Keratinocyte (primary cell): Measurements from ENCODE around the gene GKN1. TPM values are rescaled to one million over a fixed set of nuclear protein-coding genes. Genes with fewer than 3 reads are reported as not detected.
A peak's percentile ranks its signal among the peaks of the same experiment; 100 is the strongest.

Experiments
- DNase-seq: peaks from one replicate; pipeline ENCODE4 v3.0.0-alpha.2; 2011; ENCODE audit warnings: low read depth, missing footprints, low spot score
- FAIRE-seq: peaks from 2 replicates; lab custom pipeline; 2011; peaks lifted over from hg19 to GRCh38; lab: Jason Lieb, UNC
- H2AFZ ChIP-seq: 2 replicates; pipeline ENCODE4 v1.6.0; 2012; ENCODE audit warnings: low read length, control low read depth, inconsistent platforms; ENCODE audit not compliant: control insufficient read depth
- H3K27ac ChIP-seq: 2 replicates; pipeline ENCODE4 v1.5.1; 2011; ENCODE audit warnings: low read length; ENCODE audit not compliant: control insufficient read depth, insufficient read depth
- H3K27me3 ChIP-seq: 3 replicates; pipeline ENCODE4 v1.6.0; 2011; ENCODE audit warnings: low read length; ENCODE audit not compliant: control insufficient read depth, insufficient read depth; ENCODE audit errors: extremely low read depth
- H3K36me3 ChIP-seq, 2 experiments: 2 replicates in 1 of 2; 3 replicates in 1 of 2; pipeline ENCODE4 v1.5.1; 2011; ENCODE audit warnings: low read length in 2 of 2, mild to moderate bottlenecking in 1 of 2; ENCODE audit not compliant: control insufficient read depth in 2 of 2, insufficient read depth in 2 of 2; ENCODE audit errors: extremely low read depth in 1 of 2
- H3K4me1 ChIP-seq: 3 replicates; pipeline ENCODE4 v1.5.1; 2011; ENCODE audit warnings: low read length; ENCODE audit not compliant: control insufficient read depth, insufficient read depth; ENCODE audit errors: extremely low read depth
- H3K4me2 ChIP-seq: 3 replicates; pipeline ENCODE4 v1.6.0; 2011; ENCODE audit warnings: low read depth, low read length; ENCODE audit not compliant: control insufficient read depth, insufficient read depth; ENCODE audit errors: extremely low read depth
- H3K4me3 ChIP-seq, 3 experiments: fragments of 200-600 bp in 1 of 3; sonication (generic) in 1 of 3; 2 replicates in 2 of 3; 3 replicates in 1 of 3; pipeline ENCODE4 v1.5.1; 2011 to 2016; ENCODE audit warnings: low read length in 3 of 3, mild to moderate bottlenecking in 3 of 3, control low read depth in 2 of 3, inconsistent platforms in 1 of 3, low read depth in 1 of 3, mixed read lengths in 1 of 3, mixed run types in 1 of 3, moderate library complexity in 1 of 3; ENCODE audit not compliant: control insufficient read depth in 2 of 3, insufficient read depth in 2 of 3; ENCODE audit errors: extremely low read depth in 1 of 3
- H3K79me2 ChIP-seq: 2 replicates; pipeline ENCODE4 v1.6.0; 2012; ENCODE audit warnings: low read length; ENCODE audit not compliant: control insufficient read depth, insufficient read depth
- H3K9ac ChIP-seq: 3 replicates; pipeline ENCODE4 v1.6.0; 2011; ENCODE audit warnings: low read length; ENCODE audit not compliant: control insufficient read depth, insufficient read depth; ENCODE audit errors: extremely low read depth
- H3K9me1 ChIP-seq: 3 replicates; pipeline ENCODE4 v1.6.0; 2011; ENCODE audit warnings: low read length; ENCODE audit not compliant: control insufficient read depth, insufficient read depth; ENCODE audit errors: extremely low read depth
- H3K9me3 ChIP-seq: 2 replicates; pipeline ENCODE4 v1.5.1; 2012; ENCODE audit warnings: low read depth, low read length; ENCODE audit not compliant: control insufficient read depth
- H4K20me1 ChIP-seq: 3 replicates; pipeline ENCODE4 v1.6.0; 2011; ENCODE audit warnings: low read length; ENCODE audit not compliant: control insufficient read depth, insufficient read depth; ENCODE audit errors: extremely low read depth
- CTCF ChIP-seq, 3 experiments: IDR thresholded peaks in 1 of 3; conservative IDR thresholded peaks in 1 of 3; optimal IDR thresholded peaks in 1 of 3; 2 replicates in 2 of 3; 3 replicates in 1 of 3; pipeline versions ENCODE3 to v1.5.1; 2011; ENCODE audit warnings: low read length in 3 of 3, mild to moderate bottlenecking in 3 of 3, moderate library complexity in 2 of 3, control low read depth in 1 of 3, inconsistent platforms in 1 of 3; ENCODE audit not compliant: insufficient read depth in 2 of 3; ENCODE audit errors: extremely low read depth in 1 of 3
- EZH2 ChIP-seq: IDR thresholded peaks from one replicate; pipeline ENCODE4 v1.6.1; 2012; ENCODE audit warnings: inconsistent platforms, mild to moderate bottlenecking, low read length, moderate library complexity
- dilution Hi-C: fragments of 300-500 bp; cut with MboI; formaldehyde crosslinking; loops from one replicate; pipeline ENCODE4 v1.7.0; 2020; ENCODE audit warnings: low sequenced_read_pairs; ENCODE audit not compliant: extremely low pct_ligation_motif_present
- polyA plus RNA-seq, 5 experiments: library from polyadenylated mRNA; depleted of rRNA in 3 of 5; stranded (reverse) in 3 of 5; stranded (forward) in 1 of 5; unstranded in 1 of 5; fragments of >200 nt; gene quantifications; 1 replicate in 1 of 5; 2 replicates in 3 of 5; 3 replicates in 1 of 5; pipeline versions ENCODE4 v1.2.1 to v1.2.3, GENCODE V29; 2011 to 2012; ENCODE audit warnings: missing spikeins in 2 of 5, low read depth in 1 of 5, low replicate concordance in 1 of 5

The GKN1 gene
- polyA plus RNA-seq, 1 donor (not counting 4 experiments of a cell fraction or from before 2014, with no cell fraction given) = 0.49 TPM

DNA sequence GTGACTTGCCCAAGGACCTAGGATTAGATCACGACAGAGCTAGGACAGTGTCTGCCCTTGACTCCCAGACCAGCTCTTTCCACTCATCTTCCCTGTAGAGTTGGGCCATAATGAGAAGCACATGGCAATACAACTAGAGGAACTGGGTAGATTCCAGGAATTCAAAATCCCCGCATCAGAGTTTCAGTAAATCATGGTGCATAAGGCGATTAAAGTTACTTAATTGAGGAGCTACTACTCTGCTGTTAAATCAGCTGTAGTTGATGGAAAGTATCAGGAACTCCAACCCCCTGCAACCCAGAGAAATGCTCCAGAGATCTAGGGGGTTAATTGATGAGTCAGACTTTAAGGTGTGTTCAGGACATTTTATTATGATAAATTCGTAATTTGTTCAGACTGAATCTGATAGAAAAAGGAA is 44.3 kb downstream of the GKN1 start:
- H3K79me2 ChIP-seq = peaks cover 36% of the 10 kb centered on the region
- no peaks in the 10 kb centered on the region for H3K9me1 ChIP-seq
- no peak for TF ChIP-seq EZH2
- TF ChIP-seq CTCF (optimal IDR thresholded peaks at IDR 0.05 in 1 of 3, IDR thresholded peaks at IDR 0.05 in 1 of 3, conservative IDR thresholded peaks at IDR 0.05 in 1 of 3; ENCODE audit: extremely low read depth in 1 of 3, insufficient read depth in 2 of 3, low read length in 3 of 3) = no peak
- dilution Hi-C loops = no loop called here
- H3K4me3 ChIP-seq = no peak overlapping the region
- peak overlapping the region; percentile 11 for H3K4me2 ChIP-seq
- no peak overlapping the region for H3K27ac ChIP-seq
- DNase-seq = no peak
- no peak for FAIRE-seq
- no peak overlapping the region for H3K9ac ChIP-seq
- no peaks in the 10 kb centered on the region for H3K36me3 ChIP-seq
- no peaks in the 10 kb centered on the region for H4K20me1 ChIP-seq
- H3K27me3 ChIP-seq = no peaks in the 10 kb centered on the region
- H2AFZ ChIP-seq = no peak overlapping the region
- no peaks in the 10 kb centered on the region for H3K9me3 ChIP-seq
- H3K4me1 ChIP-seq = peaks cover 62% of the 10 kb centered on the region

GRCh38 chr2:69020496-69021426 is 46.3 kb downstream of the GKN1 start:
- no peak overlapping the region for H3K27ac ChIP-seq
- H3K36me3 ChIP-seq = no peaks in the 10 kb centered on the region
- no peak overlapping the region for H2AFZ ChIP-seq
- H3K9ac ChIP-seq = no peak overlapping the region
- dilution Hi-C loops = loop anchor here (10.0 kb wide), 1 partner anchor 294 kb away; no protein-coding TSS in a partner anchor
- H3K9me1 ChIP-seq = no peaks in the 10 kb centered on the region
- peak overlapping the region; percentile 15 for H3K4me2 ChIP-seq
- H3K4me3 ChIP-seq = no peak overlapping the region
- no peaks in the 10 kb centered on the region for H3K27me3 ChIP-seq
- peaks cover 29% of the 10 kb centered on the region for H3K79me2 ChIP-seq
- no peaks in the 10 kb centered on the region for H3K9me3 ChIP-seq
- H4K20me1 ChIP-seq = no peaks in the 10 kb centered on the region
- DNase-seq (no peak), FAIRE-seq (no peak)
- TF ChIP-seq EZH2 = no peak
- no peak for TF ChIP-seq CTCF (optimal IDR thresholded peaks at IDR 0.05 in 1 of 3, IDR thresholded peaks at IDR 0.05 in 1 of 3, conservative IDR thresholded peaks at IDR 0.05 in 1 of 3; ENCODE audit: extremely low read depth in 1 of 3, insufficient read depth in 2 of 3, low read length in 3 of 3)
- H3K4me1 ChIP-seq = peaks cover 51% of the 10 kb centered on the region
